Activated effector memory CD4-positive, alpha-beta T cell treated with Interleukin-2 at 50 U/mL for 16 hours (primary cell): Measurements from ENCODE around the gene LLGL2.

Experiments used
- DNase-seq: peaks from one replicate; pipeline ENCODE4 v3.0.0-alpha.2; 2020

The LLGL2 gene

DNA sequence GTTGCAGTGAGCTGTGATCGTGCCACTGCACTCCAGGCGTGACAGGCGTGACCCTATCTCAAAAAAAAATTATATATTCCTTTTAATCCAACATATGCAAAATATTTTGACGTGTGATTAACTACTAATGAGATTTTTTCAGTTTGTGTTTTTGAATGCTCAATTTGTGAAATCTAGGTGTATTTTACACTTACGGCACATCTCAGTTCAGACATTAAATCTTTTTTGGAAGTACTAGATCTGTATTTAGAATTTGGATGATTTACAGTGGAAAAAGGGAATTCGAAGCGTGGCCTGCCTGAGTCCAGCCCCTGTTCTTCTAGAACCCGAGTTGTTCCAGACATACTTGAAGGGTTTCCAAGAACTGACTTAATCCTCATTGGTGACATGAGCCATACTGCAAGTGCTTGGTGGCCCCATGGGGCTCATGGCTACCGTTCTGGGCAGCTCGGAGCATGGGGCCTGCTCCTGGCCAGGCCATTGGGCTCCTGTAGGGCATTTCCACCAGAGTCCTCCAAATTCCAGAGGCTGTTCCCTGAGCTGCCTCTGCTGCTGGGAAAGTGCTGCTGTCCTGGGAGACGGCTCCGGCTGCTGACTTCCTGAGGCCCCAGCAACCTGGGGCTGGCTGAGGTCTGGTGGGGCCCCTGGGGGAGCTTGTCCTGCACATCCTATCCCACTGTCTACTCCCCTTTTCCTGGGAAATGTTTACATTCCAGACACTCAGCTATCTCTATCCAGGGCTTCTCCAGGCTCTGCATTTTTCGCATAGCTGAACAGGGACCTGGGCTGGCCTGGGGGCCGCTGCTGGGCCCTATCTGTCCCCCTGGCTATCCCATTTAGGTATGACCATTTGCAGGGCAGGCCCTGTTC, 27.2 kb downstream of the LLGL2 start:
- no peak for DNase-seq

DNA sequence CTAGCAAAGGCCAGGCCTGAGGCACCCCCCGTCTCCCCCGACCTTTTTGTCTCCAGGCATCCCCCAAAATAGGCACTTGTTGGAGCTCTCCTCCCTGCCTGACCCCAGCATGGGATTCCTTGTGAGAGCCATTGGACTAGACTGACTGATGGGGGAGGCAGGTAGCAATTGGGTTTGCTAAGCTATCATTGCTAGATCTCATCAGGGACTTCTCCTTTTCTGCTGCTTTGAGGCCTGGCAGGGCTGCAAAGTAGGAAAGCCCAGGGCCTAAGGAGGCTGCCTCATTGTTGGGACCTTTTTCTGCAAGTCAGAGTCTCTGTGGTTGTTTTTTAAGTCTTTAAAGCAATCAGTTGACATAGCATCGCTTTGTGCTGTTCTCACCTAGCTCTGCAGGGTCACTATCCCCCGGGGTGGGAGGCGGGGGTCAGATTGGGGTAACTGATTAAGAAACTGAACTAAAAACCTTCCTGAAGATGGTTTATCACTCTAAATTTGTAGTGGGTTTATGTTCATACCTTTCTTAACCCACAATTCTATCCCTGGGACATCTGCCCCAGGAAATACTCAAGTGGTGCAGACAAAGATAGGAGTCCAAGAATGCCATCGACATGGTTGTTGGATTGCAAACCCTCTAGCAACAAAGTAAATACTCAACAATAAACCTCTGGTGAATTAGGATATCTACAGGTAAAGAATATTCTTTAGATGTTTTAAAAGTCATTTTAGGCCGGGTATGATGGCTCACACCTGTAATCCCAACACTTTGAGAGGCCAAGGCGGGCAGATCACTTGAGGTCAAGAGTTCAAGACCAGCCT, 28.0 kb downstream of the LLGL2 start:
- no peak for DNase-seq

DNA sequence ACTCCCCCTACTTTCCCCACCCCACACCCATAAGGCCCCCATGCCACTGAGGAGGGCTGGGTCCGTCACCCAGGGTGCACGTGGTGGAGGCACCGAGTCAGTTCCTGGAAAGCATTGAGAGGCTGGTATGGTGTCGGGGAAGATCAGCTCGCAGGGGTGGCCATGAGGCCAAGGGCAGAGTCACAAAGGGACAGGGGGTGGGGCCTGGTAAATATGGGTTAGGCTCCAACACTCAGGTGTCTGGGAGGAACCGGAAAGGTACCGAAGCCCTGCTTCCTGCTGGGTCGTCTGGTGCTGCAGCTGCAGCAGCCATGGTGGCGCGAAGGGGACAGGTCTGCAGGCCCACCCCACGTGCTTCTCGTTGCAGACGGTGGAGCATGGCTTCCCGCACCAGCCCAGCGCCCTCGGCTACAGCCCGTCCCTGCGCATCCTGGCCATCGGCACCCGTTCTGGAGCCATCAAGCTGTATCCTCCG, 30.2 kb downstream of the LLGL2 start:
- DNase-seq: no peak

DNA sequence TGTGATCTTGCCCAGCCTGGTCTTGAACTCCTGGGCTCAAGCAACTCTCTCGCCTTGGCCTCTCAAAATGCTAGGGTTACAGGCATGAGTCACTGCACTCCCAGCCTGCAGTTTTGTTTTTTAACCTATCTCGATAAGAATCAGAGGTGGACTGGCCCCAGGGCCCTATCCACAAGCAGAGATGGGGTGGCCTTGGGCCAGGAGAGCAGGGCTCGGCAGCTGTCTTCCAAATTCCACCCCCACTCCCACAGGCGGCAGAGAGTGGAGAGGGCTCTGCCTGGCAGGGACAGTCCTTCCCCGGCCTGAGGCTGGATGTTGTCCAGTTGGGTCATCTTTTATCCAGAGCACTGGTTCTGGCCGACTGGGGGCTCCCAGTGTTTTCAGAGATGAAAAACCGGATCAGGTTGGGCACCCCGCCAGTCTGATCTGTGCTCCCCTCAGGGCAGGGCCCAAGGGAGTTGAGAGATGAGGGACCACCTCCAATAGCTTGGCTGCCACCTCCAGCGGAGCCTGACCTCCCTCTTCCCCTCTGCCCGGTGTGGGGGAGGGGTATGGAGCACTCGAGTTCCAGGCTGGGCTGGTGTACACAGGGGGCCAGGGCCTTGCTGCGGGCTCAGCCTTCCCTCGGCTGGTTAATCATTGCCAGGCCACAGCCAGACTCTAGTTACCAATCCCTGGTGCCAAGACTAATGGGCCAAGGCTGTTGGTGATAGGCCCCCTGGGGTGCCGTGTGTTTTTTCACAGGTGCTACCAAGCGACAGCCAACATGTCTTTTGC, 31.8 kb downstream of the LLGL2 start:
- no peak for DNase-seq

DNA sequence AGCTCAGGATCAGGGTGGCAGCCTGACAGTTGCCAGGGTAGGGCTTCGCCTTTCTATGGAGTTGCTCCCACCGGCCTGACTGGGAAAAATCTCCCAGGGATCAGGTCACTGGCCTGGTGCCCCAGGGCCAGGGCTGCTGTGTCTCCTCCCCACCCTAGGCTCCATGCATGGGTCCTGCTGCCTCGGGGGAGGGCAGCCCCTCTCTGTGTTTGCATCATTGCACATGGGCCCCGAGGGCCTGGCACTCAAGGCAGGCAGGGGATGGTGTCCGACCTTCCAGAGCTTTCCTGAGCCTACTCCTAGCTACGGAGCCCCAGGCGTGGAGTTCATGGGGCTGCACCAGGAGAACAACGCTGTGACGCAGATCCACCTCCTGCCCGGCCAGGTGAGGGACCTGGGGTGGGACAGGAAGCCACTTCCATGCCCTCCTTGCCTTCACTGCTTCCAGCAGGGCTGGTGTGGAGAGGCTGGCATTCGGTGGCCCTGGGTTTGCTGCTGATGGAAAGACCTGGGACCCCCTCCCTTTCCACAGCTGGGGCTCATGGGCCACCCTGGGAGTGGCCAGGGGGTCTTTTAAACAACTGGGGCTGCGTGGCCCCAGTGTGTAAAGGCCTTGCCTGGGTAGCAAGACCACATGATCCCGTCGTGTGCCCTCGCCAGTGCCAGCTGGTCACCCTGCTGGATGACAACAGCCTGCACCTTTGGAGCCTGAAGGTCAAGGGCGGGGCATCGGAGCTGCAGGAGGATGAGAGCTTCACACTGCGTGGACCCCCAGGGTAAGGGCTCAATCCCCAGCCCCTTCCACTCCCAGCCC, 32.6 kb downstream of the LLGL2 start:
- DNase-seq: no peak

DNA sequence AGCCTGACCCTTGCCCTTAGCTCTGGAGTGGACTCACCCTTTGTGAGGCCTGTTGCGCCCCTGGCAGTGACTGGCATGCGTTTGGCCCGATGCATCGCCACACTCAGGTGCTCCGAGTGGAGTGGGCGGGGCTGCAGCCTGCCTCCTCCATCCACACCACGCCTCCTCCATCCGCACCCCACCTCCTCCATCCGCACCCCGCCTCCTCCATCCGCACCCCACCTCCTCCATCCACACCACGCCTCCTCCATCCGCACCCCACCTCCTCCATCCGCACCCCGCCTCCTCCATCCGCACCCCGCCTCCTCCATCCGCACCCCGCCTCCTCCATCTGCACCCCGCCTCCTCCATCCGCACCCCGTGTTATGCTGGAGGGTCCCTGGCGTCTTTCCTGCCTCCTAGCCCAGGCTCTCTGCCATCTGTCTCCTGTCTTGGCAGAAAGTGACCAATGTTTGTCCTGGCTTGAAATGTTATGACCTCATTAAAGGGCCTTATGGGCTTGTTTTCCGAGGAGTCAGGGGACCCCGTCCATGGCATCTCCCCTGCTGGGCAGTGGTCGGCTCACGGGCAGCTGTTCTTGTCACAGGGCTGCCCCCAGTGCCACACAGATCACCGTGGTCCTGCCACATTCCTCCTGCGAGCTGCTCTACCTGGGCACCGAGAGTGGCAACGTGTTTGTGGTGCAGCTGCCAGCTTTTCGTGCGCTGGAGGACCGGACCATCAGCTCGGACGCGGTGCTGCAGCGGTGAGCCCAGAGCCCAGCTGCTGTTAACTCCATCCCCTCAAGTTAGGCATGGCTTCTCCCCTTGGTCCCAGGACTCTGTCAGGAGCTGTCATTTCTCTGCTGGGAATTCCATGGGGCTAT, 33.4 kb downstream of the LLGL2 start:
- DNase-seq: no peak

DNA sequence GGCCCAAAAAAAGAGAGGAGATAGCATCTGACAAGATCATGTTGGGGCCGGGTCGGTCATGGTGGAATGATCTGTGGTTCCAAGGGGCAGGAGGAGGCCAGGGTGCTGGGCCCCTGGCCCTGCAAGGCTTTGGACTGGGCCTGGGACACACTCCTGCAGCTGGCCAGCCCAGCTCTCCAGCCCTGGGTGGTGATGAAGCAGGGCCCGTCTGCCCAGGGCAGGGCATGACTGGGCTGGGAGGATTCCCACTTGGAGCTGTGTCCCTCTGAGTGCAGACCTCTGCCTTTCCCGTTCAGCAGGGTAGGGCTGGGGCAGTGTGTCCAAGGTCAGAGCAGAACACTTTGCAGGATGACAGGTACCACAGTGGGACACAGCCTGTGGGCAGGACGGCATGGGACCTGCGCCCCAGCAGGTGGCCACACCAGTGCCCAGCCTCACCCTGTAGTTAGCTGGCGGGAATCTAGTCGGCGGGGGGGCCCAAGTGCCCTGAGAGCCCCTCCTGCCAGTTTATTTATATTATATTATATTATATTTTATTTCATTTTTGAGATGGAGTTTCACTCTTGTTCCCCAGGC, 34.5 kb downstream of the LLGL2 start:
- DNase-seq: no peak

DNA sequence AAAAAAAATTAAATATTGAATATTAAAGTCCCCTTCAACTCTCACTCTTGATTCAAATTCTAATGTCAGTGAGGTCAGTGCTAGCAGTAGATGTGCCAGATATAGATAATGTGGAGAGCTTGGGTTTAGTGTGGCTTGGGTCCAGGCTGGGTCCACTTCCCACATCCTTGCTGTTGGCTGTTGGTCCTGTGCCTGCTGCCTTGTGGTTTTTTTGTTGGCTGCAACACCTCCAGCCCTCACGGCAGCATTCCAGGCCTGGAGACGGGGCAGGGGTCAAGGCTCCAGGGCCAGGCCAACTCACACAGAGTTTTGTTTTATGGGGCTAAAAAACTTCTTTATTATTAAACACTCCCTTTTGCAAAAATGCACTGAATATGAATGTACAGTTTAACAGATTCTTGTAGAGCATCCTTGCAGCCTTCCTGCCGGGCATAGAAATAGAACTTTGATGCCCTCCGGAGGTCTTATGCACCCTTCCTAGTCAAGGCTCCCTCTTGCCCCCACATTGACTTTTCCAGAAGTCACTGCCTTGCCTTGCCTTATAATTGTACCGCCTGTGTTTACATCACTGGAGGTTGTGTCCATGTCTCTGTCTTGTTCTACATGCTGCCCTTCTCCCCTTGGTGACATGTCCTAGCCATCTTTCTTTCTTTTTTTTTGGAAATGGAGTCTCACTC, 36.6 kb downstream of the LLGL2 start:
- no peak for DNase-seq

DNA sequence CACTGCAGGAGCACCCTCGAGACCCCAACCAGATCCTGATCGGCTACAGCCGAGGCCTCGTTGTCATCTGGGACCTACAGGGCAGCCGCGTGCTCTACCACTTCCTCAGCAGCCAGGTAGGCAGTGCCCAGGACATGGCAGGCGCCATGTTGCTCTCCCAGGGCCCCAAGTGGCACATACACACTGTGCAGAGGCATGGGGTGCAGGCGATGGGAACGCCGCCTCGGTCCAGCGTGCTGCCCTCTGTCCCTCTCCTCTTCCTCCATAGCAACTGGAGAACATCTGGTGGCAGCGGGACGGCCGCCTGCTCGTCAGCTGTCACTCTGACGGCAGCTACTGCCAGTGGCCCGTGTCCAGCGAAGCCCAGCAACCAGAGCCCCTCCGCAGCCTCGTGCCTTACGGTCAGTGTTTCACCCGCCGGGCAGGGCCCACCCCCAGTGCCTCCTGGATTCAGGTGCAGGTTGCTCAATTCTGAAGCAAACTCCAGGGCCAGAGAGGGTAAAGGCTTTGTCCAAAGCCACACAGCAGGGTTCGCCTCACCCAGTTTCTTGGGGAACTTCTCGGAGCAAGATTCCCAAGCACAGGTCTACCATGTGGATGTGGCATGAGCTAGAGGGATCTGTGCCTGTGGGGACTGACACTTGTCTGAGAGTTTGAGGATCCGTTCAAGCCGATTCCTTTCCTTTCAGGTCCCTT, 37.7 kb downstream of the LLGL2 start:
- DNase-seq: no peak

DNA sequence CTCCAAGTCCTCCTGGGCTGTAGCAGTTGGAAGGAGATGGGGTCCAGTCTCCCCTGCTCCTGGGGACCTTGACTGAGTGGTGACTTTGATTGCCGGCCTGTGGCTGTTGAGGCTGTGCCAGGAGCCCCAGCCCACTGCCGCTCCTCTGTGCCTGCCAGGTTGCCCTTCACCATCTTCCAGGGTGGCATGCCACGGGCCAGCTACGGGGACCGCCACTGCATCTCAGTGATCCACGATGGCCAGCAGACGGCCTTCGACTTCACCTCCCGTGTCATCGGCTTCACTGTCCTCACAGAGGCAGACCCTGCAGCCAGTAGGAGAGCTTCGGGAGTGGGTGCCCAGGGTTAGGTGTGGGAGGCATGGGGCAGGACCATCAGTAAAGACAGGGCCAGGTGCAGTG, 38.7 kb downstream of the LLGL2 start:
- no peak for DNase-seq

DNA sequence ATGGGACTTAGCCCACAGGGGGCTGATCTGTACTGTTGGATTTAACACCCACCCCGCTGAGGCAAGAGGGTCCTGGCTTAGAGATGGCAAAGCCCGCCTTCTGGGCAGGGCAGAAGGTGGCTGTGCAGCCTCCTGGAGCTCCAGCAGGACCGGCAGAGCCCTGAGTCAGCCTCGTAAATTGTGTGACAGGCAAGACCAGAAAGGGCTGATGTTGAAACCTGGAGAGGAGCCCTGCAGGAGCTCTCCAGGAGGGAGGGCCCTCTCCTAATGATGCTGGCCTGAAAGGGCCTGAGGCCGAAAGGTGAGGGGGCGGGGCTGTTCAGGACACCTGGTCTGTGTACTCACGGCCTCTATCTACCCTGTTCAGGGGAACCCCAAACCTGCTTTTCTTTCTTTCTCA, 39.6 kb downstream of the LLGL2 start:
- DNase-seq: no peak

DNA sequence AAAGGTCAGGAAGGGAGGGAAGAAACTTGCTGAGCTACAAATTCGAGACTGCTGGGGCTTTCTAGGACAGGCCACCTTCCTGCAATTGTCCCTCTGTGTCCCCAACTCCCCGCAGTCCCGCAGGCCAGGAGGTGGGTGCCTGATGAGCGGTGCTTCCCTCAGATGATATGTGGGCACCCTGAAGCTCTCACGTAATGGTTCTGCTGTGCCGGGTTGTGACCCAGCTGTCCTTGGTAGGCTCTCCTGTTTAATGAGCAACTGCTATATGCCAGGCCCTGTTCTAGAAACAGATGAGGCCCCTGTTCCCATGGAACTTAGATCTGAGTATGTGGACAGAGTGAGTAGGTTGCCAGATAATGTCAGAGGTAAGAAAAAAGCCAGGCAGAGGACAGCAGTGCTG, 40.1 kb downstream of the LLGL2 start:
- no peak for DNase-seq

DNA sequence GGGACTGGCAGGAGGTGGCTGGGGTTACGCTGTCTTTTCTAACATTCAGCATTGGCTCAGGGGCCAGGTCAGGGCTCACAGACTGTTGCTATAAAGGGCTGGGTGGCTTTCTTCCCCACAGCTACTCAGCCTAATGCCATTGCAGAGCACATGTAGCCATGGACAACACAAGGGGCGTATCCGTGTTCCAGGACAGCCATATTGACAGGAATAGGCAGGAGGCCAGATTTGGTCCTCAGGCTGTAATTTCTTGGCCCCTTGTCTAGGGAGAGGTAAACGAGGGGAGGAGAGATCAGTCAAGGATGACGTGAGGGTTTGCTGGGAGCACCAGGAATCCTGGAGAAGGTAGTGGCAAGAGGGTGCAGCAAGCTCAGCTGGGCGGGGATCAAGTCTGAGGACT, 40.9 kb downstream of the LLGL2 start:
- no peak for DNase-seq

DNA sequence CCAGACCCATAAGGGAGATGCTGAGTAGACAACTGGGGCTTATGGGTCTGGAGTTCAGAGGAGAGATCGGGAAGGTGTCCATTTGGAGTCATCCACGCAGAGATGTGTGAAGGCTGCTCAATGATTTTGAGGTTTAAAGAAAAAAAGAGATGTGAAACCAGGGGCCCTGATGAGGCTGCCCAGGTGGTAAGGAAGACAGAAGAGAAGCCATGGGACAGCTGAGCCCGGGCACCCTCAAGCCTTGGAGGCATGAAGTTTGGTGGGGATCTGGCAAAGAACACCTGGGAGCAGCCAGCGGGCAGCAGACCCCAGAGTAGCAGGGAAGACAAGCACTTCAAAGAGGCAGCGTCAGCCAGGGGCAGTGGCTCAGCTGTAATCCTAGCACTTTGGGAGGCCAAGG, 41.3 kb downstream of the LLGL2 start:
- no peak for DNase-seq

DNA sequence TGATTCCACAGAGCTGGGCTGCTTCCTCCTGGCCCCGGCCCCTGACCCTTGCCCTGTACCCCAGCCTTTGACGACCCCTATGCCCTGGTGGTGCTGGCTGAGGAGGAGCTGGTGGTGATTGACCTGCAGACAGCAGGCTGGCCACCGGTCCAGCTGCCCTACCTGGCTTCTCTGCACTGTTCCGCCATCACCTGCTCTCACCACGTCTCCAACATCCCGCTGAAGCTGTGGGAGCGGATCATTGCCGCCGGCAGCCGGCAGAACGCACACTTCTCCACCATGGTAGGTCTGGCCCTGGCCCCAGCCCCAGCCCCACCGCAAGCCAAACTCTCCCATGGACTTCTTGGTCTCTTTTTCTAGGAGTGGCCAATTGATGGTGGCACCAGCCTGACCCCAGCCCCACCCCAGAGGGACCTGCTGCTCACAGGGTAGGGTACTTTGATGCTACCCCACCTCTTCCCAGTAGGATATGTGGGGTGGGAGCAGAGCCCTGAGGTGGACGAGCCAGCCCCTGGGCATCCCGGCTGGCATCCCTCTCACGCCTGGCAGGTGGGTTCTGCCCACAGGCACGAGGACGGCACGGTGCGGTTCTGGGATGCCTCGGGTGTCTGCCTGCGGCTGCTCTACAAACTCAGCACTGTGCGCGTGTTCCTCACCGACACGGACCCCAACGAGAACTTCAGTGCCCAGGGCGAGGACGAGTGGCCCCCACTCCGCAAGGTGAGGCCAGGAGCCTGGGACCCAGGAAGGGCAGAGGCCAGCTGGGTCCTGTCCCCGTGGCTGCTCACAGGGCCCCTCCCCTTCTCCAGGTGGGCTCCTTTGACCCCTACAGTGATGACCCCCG, 43.1 kb downstream of the LLGL2 start:
- DNase-seq: no peak

DNA sequence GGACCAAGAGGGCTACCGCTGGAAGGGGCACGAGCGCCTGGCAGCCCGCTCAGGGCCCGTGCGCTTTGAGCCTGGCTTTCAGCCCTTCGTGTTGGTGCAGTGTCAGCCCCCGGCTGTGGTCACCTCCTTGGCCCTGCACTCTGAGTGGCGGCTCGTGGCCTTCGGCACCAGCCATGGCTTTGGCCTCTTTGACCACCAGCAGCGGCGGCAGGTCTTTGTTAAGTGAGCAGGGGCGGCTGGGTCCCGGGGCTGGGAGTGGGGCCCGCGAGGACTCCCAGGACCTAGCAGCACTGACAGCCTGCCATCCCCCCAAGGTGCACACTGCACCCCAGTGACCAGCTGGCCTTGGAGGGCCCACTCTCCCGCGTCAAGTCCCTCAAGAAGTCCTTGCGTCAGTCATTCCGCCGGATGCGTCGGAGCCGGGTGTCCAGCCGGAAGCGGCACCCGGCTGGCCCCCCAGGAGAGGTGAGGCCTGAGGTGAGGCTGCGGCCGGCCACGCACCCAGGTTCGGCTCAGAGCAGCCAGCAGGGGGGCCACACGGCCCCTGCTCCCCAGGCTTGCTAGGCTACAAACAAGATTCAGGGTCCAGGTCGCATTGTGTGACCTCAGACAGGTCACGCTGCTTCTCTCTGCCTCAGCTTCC, 44.7 kb downstream of the LLGL2 start:
- no peak for DNase-seq

DNA sequence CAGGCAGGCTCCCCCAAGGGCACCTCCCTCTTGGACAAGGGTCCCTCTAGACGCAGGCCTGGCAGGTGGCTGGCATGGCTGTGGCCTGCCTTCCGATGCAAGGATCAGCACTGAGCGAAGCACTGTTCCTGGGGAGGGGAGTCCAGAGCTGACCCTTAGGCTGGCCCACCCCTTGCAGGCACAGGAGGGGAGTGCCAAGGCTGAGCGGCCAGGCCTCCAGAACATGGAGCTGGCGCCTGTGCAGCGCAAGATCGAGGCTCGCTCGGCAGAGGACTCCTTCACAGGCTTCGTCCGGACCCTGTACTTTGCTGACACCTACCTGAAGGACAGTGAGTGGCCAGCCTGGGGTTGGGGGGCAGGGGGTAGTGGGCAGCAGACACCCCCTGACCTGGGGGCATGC, 45.3 kb downstream of the LLGL2 start:
- DNase-seq: no peak

DNA sequence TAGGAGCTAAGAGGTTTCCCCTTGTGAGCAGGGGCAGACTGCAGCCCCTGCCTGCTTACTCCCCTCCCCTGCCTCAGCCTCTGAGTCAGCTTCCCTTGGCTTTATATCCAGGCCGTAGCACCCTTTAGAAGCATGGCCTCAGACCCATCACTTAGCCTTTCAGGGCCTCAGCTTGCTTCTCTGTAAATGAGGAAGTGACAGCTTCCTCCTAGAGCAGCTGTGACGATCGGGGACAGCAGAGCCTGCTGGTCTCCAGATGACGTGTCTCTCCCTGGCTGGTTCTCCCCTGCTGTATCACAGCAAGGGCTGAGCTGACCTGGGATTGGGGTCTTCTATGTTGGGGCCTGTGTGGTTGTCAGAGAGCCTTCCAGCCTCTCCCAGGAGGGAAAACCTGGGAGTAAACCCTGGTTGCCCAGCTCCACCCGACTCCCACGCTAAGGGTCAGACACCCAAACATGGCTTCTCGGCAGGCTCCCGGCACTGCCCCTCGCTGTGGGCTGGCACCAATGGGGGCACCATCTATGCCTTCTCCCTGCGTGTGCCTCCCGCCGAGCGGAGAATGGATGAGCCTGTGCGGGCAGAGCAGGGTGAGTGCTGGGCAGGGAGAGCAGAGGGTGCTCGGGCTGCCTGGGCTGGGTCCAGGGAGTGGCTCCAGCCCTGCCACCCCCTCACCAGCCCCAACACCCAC, 45.8 kb downstream of the LLGL2 start:
- DNase-seq: no peak
